Mesenchymal stem cell (in vitro differentiated cells and primary cell): ENCODE measurements around the gene PDE7B.

Experiments
- DNase-seq: peaks from one replicate; pipeline ENCODE4 v3.0.0-alpha.2; 2013
- H2AFZ ChIP-seq: one replicate; pipeline ENCODE4 v1.6.1; 2013; ENCODE audit warnings: low read depth, mild to moderate bottlenecking, control low read depth, inconsistent platforms, low read length, moderate library complexity
- H2AK5ac ChIP-seq: 2 replicates; pipeline ENCODE4 v1.6.1; 2013; ENCODE audit warnings: low read length, moderate library complexity, mild to moderate bottlenecking, inconsistent platforms; ENCODE audit not compliant: severe bottlenecking
- H2BK120ac ChIP-seq: one replicate; pipeline ENCODE4 v1.6.1; 2013; ENCODE audit warnings: low read depth, mild to moderate bottlenecking, inconsistent platforms, low read length, moderate library complexity
- H2BK12ac ChIP-seq, 2 experiments: one replicate each; pipeline ENCODE4 v1.6.1; 2013; ENCODE audit warnings: inconsistent platforms in 2 of 2, low read length in 2 of 2, mild to moderate bottlenecking in 2 of 2, moderate library complexity in 2 of 2, control low read depth in 1 of 2
- H2BK15ac ChIP-seq: one replicate; pipeline ENCODE4 v1.6.1; 2013; ENCODE audit warnings: mild to moderate bottlenecking, low read depth, inconsistent platforms; ENCODE audit not compliant: poor library complexity, severe bottlenecking
- H2BK5ac ChIP-seq: 2 replicates; pipeline ENCODE4 v1.6.1; 2013; ENCODE audit warnings: low read depth, mild to moderate bottlenecking, low read length, control low read depth, inconsistent platforms; ENCODE audit not compliant: poor library complexity, severe bottlenecking
- H3K14ac ChIP-seq, 2 experiments: one replicate each; pipeline ENCODE4 v1.6.1; 2013; ENCODE audit warnings: inconsistent platforms in 2 of 2, low read length in 2 of 2, control low read depth in 1 of 2, mild to moderate bottlenecking in 1 of 2, moderate library complexity in 1 of 2
- H3K18ac ChIP-seq, 2 experiments: one replicate each; pipeline ENCODE4 v1.6.1; 2013; ENCODE audit warnings: inconsistent platforms in 2 of 2, low read length in 2 of 2, control low read depth in 1 of 2, low read depth in 1 of 2, mild to moderate bottlenecking in 1 of 2
- H3K23ac ChIP-seq, 2 experiments: one replicate each; pipeline ENCODE4 v1.6.1; 2013; ENCODE audit warnings: inconsistent platforms in 2 of 2, low read length in 2 of 2, mild to moderate bottlenecking in 2 of 2, moderate library complexity in 2 of 2, control low read depth in 1 of 2
- H3K27ac ChIP-seq: 2 replicates; pipeline ENCODE4 v1.5.1; 2013; ENCODE audit warnings: mild to moderate bottlenecking, moderate library complexity, low read length, control low read depth, inconsistent platforms; ENCODE audit not compliant: poor library complexity, severe bottlenecking
- H3K27me3 ChIP-seq, 2 experiments: 2 replicates each; pipeline versions ENCODE4 v1.6.1 to v1.7.0; 2013; ENCODE audit warnings: low read length in 2 of 2, mild to moderate bottlenecking in 2 of 2, moderate library complexity in 2 of 2, control low read depth in 1 of 2, inconsistent platforms in 1 of 2; ENCODE audit not compliant: control insufficient read depth in 1 of 2, insufficient read depth in 1 of 2
- H3K36me3 ChIP-seq, 2 experiments: 2 replicates each; pipeline versions ENCODE4 v1.6.1 to v1.7.0; 2013; ENCODE audit warnings: low read length in 2 of 2, control low read depth in 1 of 2, inconsistent platforms in 1 of 2, low read depth in 1 of 2, mild to moderate bottlenecking in 1 of 2; ENCODE audit not compliant: insufficient read depth in 2 of 2, control insufficient read depth in 1 of 2
- H3K4ac ChIP-seq, 2 experiments: one replicate each; pipeline ENCODE4 v1.6.1; 2013; ENCODE audit warnings: inconsistent platforms in 2 of 2, low read length in 2 of 2, mild to moderate bottlenecking in 2 of 2, moderate library complexity in 2 of 2, control low read depth in 1 of 2, low read depth in 1 of 2
- H3K4me1 ChIP-seq: 2 replicates; pipeline ENCODE4 v1.6.1; 2013; ENCODE audit warnings: low read depth, low read length, control low read depth; ENCODE audit not compliant: control insufficient read depth, insufficient read depth
- H3K4me2 ChIP-seq: 2 replicates; pipeline ENCODE4 v1.6.1; 2013; ENCODE audit warnings: low read length, mild to moderate bottlenecking, inconsistent platforms; ENCODE audit not compliant: poor library complexity, severe bottlenecking
- H3K4me3 ChIP-seq, 2 experiments: 2 replicates each; pipeline versions ENCODE4 v1.5.1 to v1.7.0; 2013; ENCODE audit warnings: low read length in 2 of 2, mild to moderate bottlenecking in 2 of 2, control low read depth in 1 of 2, low read depth in 1 of 2; ENCODE audit not compliant: insufficient read depth in 1 of 2
- H3K79me1 ChIP-seq: replicated peaks from 2 replicates; pipeline ENCODE4 v1.6.1; 2013; ENCODE audit warnings: mild to moderate bottlenecking, control low read depth, low read length, inconsistent platforms; ENCODE audit not compliant: poor library complexity, severe bottlenecking
- H3K9ac ChIP-seq: 2 replicates; pipeline ENCODE4 v1.7.0; 2013; ENCODE audit warnings: mild to moderate bottlenecking, low read length, moderate library complexity
- H3K9me3 ChIP-seq: 2 replicates; pipeline ENCODE4 v1.7.0; 2013; ENCODE audit warnings: mild to moderate bottlenecking, low read length; ENCODE audit not compliant: control insufficient read depth
- H4K8ac ChIP-seq: one replicate; pipeline ENCODE4 v1.6.1; 2013; ENCODE audit warnings: inconsistent platforms, mild to moderate bottlenecking, low read length, moderate library complexity
- H4K91ac ChIP-seq: one replicate; pipeline ENCODE4 v1.6.1; 2013; ENCODE audit warnings: mild to moderate bottlenecking, low read length, inconsistent platforms
- WGBS: methylation state at CpG from one replicate; pipeline ENCODE4 v1.1.7; 2013; ENCODE audit warnings: mixed read lengths; 5-methylcytosine and 5-hydroxymethylcytosine counted together

Gene PDE7B

GRCh38 chr6:135994857-135995544 is 143.5 kb downstream of the PDE7B start:
- H3K14ac ChIP-seq, result no peak overlapping the region
- DNase-seq, result peak; percentile 70
- peak overlapping the region; percentile 53 for H2AFZ ChIP-seq
- peak overlapping the region in 1 of 2 experiments; percentile 72 for H2BK12ac ChIP-seq
- peak overlapping the region; percentile 85 for H2BK120ac ChIP-seq
- peaks cover 4% of the 10 kb centered on the region for H3K79me1 ChIP-seq
- peak overlapping the region; percentile 80 for H3K27ac ChIP-seq
- H3K18ac ChIP-seq, result peak overlapping the region; percentile 70 to 79
- H3K9ac ChIP-seq, result peak overlapping the region; percentile 83
- peak overlapping the region in 1 of 2 experiments; percentile 61 for H3K4ac ChIP-seq
- no peak overlapping the region for H3K4me3 ChIP-seq
- WGBS, result 71% methylated on average over 5 of the region's 5 CpGs
- H3K4me1 ChIP-seq, result peaks cover 5% of the 10 kb centered on the region
- H4K8ac ChIP-seq, result peak overlapping the region; percentile 91
- H4K91ac ChIP-seq, result peak overlapping the region; percentile 39
- H3K27me3 ChIP-seq, result no peaks in the 10 kb centered on the region
- H2BK15ac ChIP-seq, result peak overlapping the region; percentile 80
- peaks cover 8% of the 10 kb centered on the region for H3K9me3 ChIP-seq
- H2BK5ac ChIP-seq, result peak overlapping the region; percentile 73
- peak overlapping the region; percentile 86 for H2AK5ac ChIP-seq
- peak overlapping the region; percentile 43 for H3K4me2 ChIP-seq
- H3K23ac ChIP-seq, result no peak overlapping the region
- H3K36me3 ChIP-seq, result no peaks in the 10 kb centered on the region

- Histone ChIP-seq H3K36me3 (no peaks in the 10 kb centered on the region), H2AFZ (no peak overlapping the region), H3K27me3 (no peaks in the 10 kb centered on the region), H3K14ac (no peak overlapping the region), H2BK12ac (no peak overlapping the region), H3K79me1 (peaks cover 4% of the 10 kb centered on the region), H4K8ac (no peak overlapping the region), H3K4me3 (no peak overlapping the region), H3K23ac (no peak overlapping the region), H3K4me1 (peaks cover 5% of the 10 kb centered on the region), H3K4ac (peak overlapping the region in 1 of 2 experiments; percentile 73), H3K18ac (no peak overlapping the region), H2BK15ac (no peak overlapping the region), H2BK120ac (no peak overlapping the region), H3K9me3 (peaks cover 12% of the 10 kb centered on the region), H3K9ac (peak overlapping the region; percentile 59), H2AK5ac (no peak overlapping the region), H4K91ac (no peak overlapping the region), H3K27ac (peak overlapping the region; percentile 80), H3K4me2 (peak overlapping the region; percentile 43), H2BK5ac (no peak overlapping the region)
- 83% methylated on average over 1 of the region's 3 CpGs for WGBS
- DNase-seq, result no peak
These were observed 144.0 kb downstream of the PDE7B start for GRCh38 chr6:135995545-135995898.

- Histone ChIP-seq H3K27me3 (no peaks in the 10 kb centered on the region), H3K27ac (peak overlapping the region; percentile 51), H3K79me1 (peaks cover 2% of the 10 kb centered on the region), H2BK15ac (no peak overlapping the region), H3K4me3 (no peak overlapping the region), H3K4ac (no peak overlapping the region), H3K9ac (no peak overlapping the region), H2BK5ac (no peak overlapping the region), H2AK5ac (no peak overlapping the region), H2BK12ac (no peak overlapping the region), H3K36me3 (no peaks in the 10 kb centered on the region), H3K23ac (no peak overlapping the region), H3K4me2 (no peak overlapping the region), H3K4me1 (peaks cover 5% of the 10 kb centered on the region), H2AFZ (no peak overlapping the region), H3K9me3 (peaks cover 12% of the 10 kb centered on the region), H4K91ac (no peak overlapping the region), H2BK120ac (no peak overlapping the region), H3K14ac (no peak overlapping the region), H3K18ac (no peak overlapping the region), H4K8ac (no peak overlapping the region)
- 100% methylated on average over 2 of the region's 2 CpGs for WGBS
- DNase-seq, result no peak
These were observed 145.2 kb downstream of the PDE7B start for GRCh38 chr6:135996668-135997067.

- Histone ChIP-seq H3K9me3 (peaks cover 12% of the 10 kb centered on the region), H2BK12ac (no peak overlapping the region), H3K36me3 (no peaks in the 10 kb centered on the region), H2BK120ac (no peak overlapping the region), H3K27me3 (no peaks in the 10 kb centered on the region), H2AK5ac (no peak overlapping the region), H3K18ac (no peak overlapping the region), H3K9ac (no peak overlapping the region), H3K4me1 (peaks cover 4% of the 10 kb centered on the region), H4K8ac (no peak overlapping the region), H3K14ac (no peak overlapping the region), H3K23ac (no peak overlapping the region), H3K4me3 (no peak overlapping the region), H2AFZ (no peak overlapping the region), H4K91ac (no peak overlapping the region), H3K4ac (no peak overlapping the region), H2BK5ac (no peak overlapping the region), H3K27ac (no peak overlapping the region), H3K79me1 (no peaks in the 10 kb centered on the region), H2BK15ac (no peak overlapping the region), H3K4me2 (no peak overlapping the region)
- no peak for DNase-seq
- WGBS, result 100% methylated on average over 1 of the region's 1 CpG
These were observed 147.9 kb downstream of the PDE7B start for GRCh38 chr6:135999393-135999792.
